Natural killer cell (primary cell): ENCODE measurements around the gene EML3. TPM values are rescaled to one million over a fixed set of nuclear protein-coding genes. Genes with fewer than 3 reads are reported as not detected.
A peak's percentile ranks its signal among the peaks of the same experiment; 100 is the strongest.

Experiments used
- ATAC-seq, 3 donors: fragments of 150-1000 bp in 2 of 3; fragments of 200-7000 bp in 1 of 3; cut with Tn5 transposase; 1 replicate in 1 of 3; 2 replicates in 2 of 3; pipeline ENCODE4 v1.10.0; 2021; ENCODE audit warnings: mild to moderate bottlenecking in 2 of 3, moderate library complexity in 2 of 3
- DNase-seq, 2 donors: peaks; one replicate each; pipeline versions ENCODE4 v3.0.0 to v3.0.0-alpha.2; 2013 to 2021; ENCODE audit warnings: mixed read lengths in 1 of 2
- H3K27ac ChIP-seq: one replicate; pipeline ENCODE4 v1.5.1; 2013; ENCODE audit warnings: mild to moderate bottlenecking, low read length
- H3K27me3 ChIP-seq: one replicate; pipeline ENCODE4 v1.6.1; 2013; ENCODE audit warnings: low read length; ENCODE audit not compliant: control insufficient read depth, insufficient read depth
- H3K36me3 ChIP-seq: one replicate; pipeline ENCODE4 v1.6.1; 2013; ENCODE audit warnings: low read length; ENCODE audit not compliant: control insufficient read depth, insufficient read depth
- H3K4me1 ChIP-seq: one replicate; pipeline ENCODE4 v1.6.1; 2013; ENCODE audit warnings: low read length; ENCODE audit not compliant: control insufficient read depth, insufficient read depth
- H3K4me3 ChIP-seq: one replicate; pipeline ENCODE4 v1.5.1; 2013; ENCODE audit warnings: low read length
- H3K9me3 ChIP-seq: one replicate; pipeline ENCODE4 v1.6.1; 2013; ENCODE audit warnings: low read length; ENCODE audit not compliant: control insufficient read depth, insufficient read depth
- H3K27ac Mint-ChIP-seq, 2 donors: one replicate each; pipeline ENCODE4 v1.8.0; 2022; ENCODE audit warnings: mild to moderate bottlenecking in 2 of 2, mixed read lengths in 2 of 2, moderate library complexity in 1 of 2
- H3K27me3 Mint-ChIP-seq, 2 donors: one replicate each; pipeline ENCODE4 v1.8.0; 2022; ENCODE audit warnings: low read depth in 2 of 2, mixed read lengths in 2 of 2
- H3K36me3 Mint-ChIP-seq: one replicate; pipeline ENCODE4 v1.8.0; 2022; ENCODE audit warnings: mixed read lengths
- H3K4me1 Mint-ChIP-seq, 2 donors: one replicate each; pipeline ENCODE4 v1.8.0; 2022; ENCODE audit warnings: mixed read lengths in 2 of 2
- H3K4me3 Mint-ChIP-seq: one replicate; pipeline ENCODE4 v1.8.0; 2022; ENCODE audit warnings: mild to moderate bottlenecking, moderate library complexity, mixed read lengths
- H3K9me3 Mint-ChIP-seq, 2 donors: one replicate each; pipeline ENCODE4 v1.8.0; 2022; ENCODE audit warnings: mixed read lengths in 2 of 2
- WGBS: methylation state at CpG from one replicate; pipeline ENCODE4 v1.1.7; 2013; ENCODE audit warnings: missing lambda C conversion rate; ENCODE audit not compliant: insufficient coverage; 5-methylcytosine and 5-hydroxymethylcytosine counted together
- intact Hi-C: fragments of 100-400 bp; cut with micrococcal nuclease; formaldehyde crosslinking; loops from one replicate; pipeline ENCODE4 v1.14.2; 2022
- total RNA-seq, 4 donors: library from RNA; stranded (reverse); fragments of 120-200 nt in 1 of 4; gene quantifications; one replicate each; pipeline versions ENCODE4 v1.2.3 to v1.2.4, GENCODE V29; 2013 to 2022
- TF ChIP-seq, protein P1 (sequence below): fragments of 200-600 bp; IDR thresholded peaks from one replicate; pipeline ENCODE4 v1.8.0; 2022; ENCODE audit warnings: antibody characterized with exemption

The EML3 gene
- total RNA-seq, 3 donors from 2014 or later (not counting 1 experiment from before 2014, with no cell fraction given) = 221 to 233 (median 232) TPM

- Mint-ChIP-seq H3K27me3 (no peaks in the 10 kb centered on the region), H3K36me3 (peaks cover 7% of the 10 kb centered on the region), H3K27ac (peak overlapping the region; percentile 94 to 97), H3K4me3 (peak overlapping the region; percentile 82), H3K9me3 (no peaks in the 10 kb centered on the region), H3K4me1 (peaks cover 43 to 56% of the 10 kb centered on the region in 2 donors)
- ATAC-seq (peak in 1 of 3 donors; percentile 13), DNase-seq (peak; percentile 69 to 89)
- Histone ChIP-seq H3K36me3 (peaks cover 51% of the 10 kb centered on the region), H3K4me1 (peaks cover 37% of the 10 kb centered on the region), H3K4me3 (no peak overlapping the region), H3K9me3 (no peaks in the 10 kb centered on the region), H3K27ac (peak overlapping the region; percentile 6), H3K27me3 (no peaks in the 10 kb centered on the region)
- WGBS = 58% methylated on average over 13 of the region's 13 CpGs
- intact Hi-C loops = loop anchor here (1.0 to 5.0 kb wide), 4 partner anchors 84 to 289 kb away; partner anchors contain the start of genes SLC3A2 and UBXN1
- TF ChIP-seq, protein P1, sequence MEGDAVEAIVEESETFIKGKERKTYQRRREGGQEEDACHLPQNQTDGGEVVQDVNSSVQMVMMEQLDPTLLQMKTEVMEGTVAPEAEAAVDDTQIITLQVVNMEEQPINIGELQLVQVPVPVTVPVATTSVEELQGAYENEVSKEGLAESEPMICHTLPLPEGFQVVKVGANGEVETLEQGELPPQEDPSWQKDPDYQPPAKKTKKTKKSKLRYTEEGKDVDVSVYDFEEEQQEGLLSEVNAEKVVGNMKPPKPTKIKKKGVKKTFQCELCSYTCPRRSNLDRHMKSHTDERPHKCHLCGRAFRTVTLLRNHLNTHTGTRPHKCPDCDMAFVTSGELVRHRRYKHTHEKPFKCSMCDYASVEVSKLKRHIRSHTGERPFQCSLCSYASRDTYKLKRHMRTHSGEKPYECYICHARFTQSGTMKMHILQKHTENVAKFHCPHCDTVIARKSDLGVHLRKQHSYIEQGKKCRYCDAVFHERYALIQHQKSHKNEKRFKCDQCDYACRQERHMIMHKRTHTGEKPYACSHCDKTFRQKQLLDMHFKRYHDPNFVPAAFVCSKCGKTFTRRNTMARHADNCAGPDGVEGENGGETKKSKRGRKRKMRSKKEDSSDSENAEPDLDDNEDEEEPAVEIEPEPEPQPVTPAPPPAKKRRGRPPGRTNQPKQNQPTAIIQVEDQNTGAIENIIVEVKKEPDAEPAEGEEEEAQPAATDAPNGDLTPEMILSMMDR = peak; percentile 47
These were observed 19.0 kb downstream of the EML3 start for GRCh38 chr11:62593434-62594044.

DNA sequence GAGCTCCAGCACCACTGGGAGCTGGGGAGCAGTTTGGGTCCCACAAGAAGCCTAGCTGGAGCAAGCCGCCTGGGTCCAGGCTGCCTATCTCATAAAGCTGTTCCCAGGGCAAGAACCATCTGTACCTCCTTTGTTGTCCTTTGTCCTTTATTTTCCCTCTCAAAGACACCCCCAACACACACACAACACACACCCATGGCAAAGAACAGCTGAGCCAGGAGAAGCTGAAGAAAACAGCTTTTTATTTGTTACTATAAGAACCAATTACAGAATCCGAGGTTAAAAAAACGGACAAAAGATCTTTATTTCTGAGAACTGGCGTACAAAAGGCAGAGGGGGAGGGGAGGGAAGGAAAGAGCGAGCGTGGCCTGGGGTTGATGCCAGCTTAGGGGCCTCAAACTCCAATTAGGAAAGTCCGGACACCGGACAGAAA is 19.6 kb downstream of the EML3 start:
- H3K4me1 Mint-ChIP-seq = peaks cover 38 to 51% of the 10 kb centered on the region in 2 donors
- no peak overlapping the region for H3K4me3 ChIP-seq

DNA sequence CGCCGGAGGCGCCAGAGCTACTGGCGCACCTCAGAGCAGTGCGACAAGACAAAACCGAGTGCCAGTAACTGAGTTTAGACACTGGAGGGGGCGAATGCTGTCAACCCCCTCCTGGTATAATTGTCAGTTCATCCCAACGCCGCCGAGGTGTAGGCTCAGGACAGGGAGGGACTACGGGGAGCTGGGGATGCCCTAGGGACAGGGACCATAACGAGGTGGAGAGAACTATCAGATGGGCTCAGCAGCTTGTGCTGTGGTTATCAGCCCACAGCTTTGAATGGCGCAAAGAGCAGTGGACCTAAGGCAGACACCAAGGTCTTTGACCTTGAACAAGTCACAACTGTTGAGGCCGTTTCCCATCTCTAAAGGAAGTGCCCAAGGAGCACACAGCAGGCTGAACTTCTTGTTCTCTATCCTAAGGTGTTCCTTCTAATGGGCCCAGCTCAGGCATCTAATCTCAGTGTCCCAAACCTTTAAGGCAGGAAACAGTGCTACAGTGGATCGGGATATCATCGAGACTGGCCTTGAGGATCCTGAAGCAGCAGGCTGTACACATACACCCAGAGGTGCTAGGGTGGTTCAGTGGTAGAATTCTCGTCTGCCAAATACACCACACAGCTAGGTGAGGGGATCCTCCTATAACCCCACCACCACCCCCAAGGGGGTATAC is 20.3 kb downstream of the EML3 start:
- Histone ChIP-seq H3K27me3 (no peaks in the 10 kb centered on the region), H3K4me1 (peaks cover 32% of the 10 kb centered on the region), H3K36me3 (peaks cover 45% of the 10 kb centered on the region), H3K9me3 (no peaks in the 10 kb centered on the region), H3K4me3 (peak overlapping the region; percentile 58), H3K27ac (peak overlapping the region; percentile 90)
- intact Hi-C loops = loop anchor here (5.0 kb wide), 3 partner anchors 85 to 290 kb away; partner anchors contain the start of genes SLC3A2 and UBXN1
- H3K36me3 Mint-ChIP-seq = peaks cover 7% of the 10 kb centered on the region
- ATAC-seq (no peak), DNase-seq (no peak)
- H3K27ac Mint-ChIP-seq = peak overlapping the region; percentile 94 to 97
- WGBS = 11% methylated on average over 16 of the region's 17 CpGs
- H3K9me3 Mint-ChIP-seq = no peaks in the 10 kb centered on the region
- H3K4me3 Mint-ChIP-seq = peak overlapping the region; percentile 98
- no peaks in the 10 kb centered on the region for H3K27me3 Mint-ChIP-seq
- peaks cover 32 to 43% of the 10 kb centered on the region in 2 donors for H3K4me1 Mint-ChIP-seq
- TF ChIP-seq, protein P1 = no peak

More for the DNA sequence above, 19.6 kb downstream of the EML3 start:
- intact Hi-C loops = loop anchor here (1.0 to 5.0 kb wide), 4 partner anchors 84 to 289 kb away; partner anchors contain the start of genes SLC3A2 and UBXN1
- peaks cover 32% of the 10 kb centered on the region for H3K4me1 ChIP-seq
- no peaks in the 10 kb centered on the region for H3K9me3 ChIP-seq
- WGBS = 79% methylated on average over 8 of the region's 8 CpGs
- Mint-ChIP-seq H3K27me3 (no peaks in the 10 kb centered on the region), H3K4me3 (peak overlapping the region; percentile 57), H3K9me3 (no peaks in the 10 kb centered on the region), H3K36me3 (peaks cover 7% of the 10 kb centered on the region), H3K27ac (peak overlapping the region; percentile 94 to 97)
- ATAC-seq (no peak), DNase-seq (peak in 1 of 2 donors; percentile 13)
- peaks cover 47% of the 10 kb centered on the region for H3K36me3 ChIP-seq
- no peaks in the 10 kb centered on the region for H3K27me3 ChIP-seq
- TF ChIP-seq, protein P1 = no peak
- H3K27ac ChIP-seq = peak overlapping the region; percentile 90
